ENCODE data around the gene TCP11L1. TPM values are rescaled to one million over a fixed set of nuclear protein-coding genes. Genes with fewer than 3 reads are reported as not detected.

The TCP11L1 gene
- total RNA-seq, 1 donor from 2014 or later, result 9.0 TPM

Other genes with a start within 250 kb of the TCP11L1 start
- gene CCDC73, start 244.9 kb upstream of the TCP11L1 start, total RNA-seq, result not detected
- 0.40 TPM for gene PRRG4, start 209.6 kb upstream of the TCP11L1 start, total RNA-seq
- 22.7 TPM for gene QSER1, start 146.8 kb upstream of the TCP11L1 start, total RNA-seq
- 0.30 TPM for gene DEPDC7, start 23.7 kb upstream of the TCP11L1 start, total RNA-seq
- gene CSTF3, start 121.9 kb downstream of the TCP11L1 start, total RNA-seq, result 16.0 TPM
- 302 TPM for gene HIPK3, start 217.8 kb downstream of the TCP11L1 start, total RNA-seq